ENCODE results near the gene USP17L24.
"Not testable (repeated sequence)": the region's sequence is repeated elsewhere in the genome, so short reads cannot be mapped to it uniquely, and the experiment has no call there.

USP17L24 gene

GRCh38 chr4:9324865-9325264 lies at the start of gene USP17L24:
Gene USP17L24 (plus strand): TSS chr4:9325165. CDS start chr4:9325165, 0 bp downstream.
- POLR2A ChIA-PET; DNase-seq (ENCODE audit: extremely low spot score); CTCF ChIA-PET: not testable (repeated sequence)

DNA sequence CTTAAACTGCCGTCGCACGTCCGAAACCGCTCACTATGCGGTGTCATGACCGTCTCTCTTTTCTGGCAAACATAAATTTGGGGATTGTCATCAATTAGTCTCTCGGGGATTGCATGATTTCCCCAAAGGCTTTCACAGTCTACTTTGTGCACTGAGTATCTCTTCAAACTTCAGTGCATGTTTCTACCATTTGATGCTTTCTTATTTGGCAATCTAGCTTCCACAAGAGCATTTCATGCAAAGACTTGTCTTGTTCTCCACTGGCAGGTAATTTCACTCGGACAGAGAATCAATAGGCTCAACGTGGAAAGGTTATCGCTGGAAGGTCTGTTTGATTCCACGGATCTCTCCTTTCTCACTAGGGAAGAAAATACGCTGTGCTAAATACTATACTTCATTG lies 774 bp upstream of the USP17L24 start:
- DNase-seq (ENCODE audit: extremely low spot score); POLR2A ChIA-PET; CTCF ChIA-PET: not testable (repeated sequence)

DNA sequence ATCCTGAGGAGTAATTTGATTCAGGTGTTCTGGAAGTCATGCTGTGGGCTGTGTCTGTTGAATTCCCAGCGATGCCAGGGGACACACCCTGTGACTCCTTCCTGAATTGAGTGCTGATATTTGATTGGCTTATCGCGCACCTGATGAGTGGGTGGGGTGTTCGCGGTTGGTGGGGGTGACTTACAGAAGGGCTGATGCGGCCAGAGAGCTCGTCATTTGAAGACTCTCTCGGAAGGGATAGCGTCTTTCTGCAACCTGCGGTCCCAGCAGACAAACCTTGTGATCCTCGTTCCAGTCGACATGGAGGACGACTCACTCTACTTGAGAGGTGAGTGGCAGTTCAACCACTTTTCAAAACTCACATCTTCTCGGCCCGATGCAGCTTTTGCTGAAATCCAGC lies 4.6 kb downstream of the USP17L24 start, which contains the start of gene USP17L25:
Gene USP17L25 (plus strand): TSS at position 301 of the 400 bp plus-strand sequence. CDS start 0 bp downstream, at position 301.
- POLR2A ChIA-PET; DNase-seq (ENCODE audit: extremely low spot score); CTCF ChIA-PET: not testable (repeated sequence)

- CTCF ChIA-PET; POLR2A ChIA-PET; DNase-seq (ENCODE audit: extremely low spot score): not testable (repeated sequence)
Measured at GRCh38 chr4:9334358-9334757, 9.4 kb downstream of the USP17L24 start, which contains the start of gene USP17L26. Gene USP17L26 (plus strand): TSS chr4:9334658. CDS start chr4:9334658, 0 bp downstream.

DNA sequence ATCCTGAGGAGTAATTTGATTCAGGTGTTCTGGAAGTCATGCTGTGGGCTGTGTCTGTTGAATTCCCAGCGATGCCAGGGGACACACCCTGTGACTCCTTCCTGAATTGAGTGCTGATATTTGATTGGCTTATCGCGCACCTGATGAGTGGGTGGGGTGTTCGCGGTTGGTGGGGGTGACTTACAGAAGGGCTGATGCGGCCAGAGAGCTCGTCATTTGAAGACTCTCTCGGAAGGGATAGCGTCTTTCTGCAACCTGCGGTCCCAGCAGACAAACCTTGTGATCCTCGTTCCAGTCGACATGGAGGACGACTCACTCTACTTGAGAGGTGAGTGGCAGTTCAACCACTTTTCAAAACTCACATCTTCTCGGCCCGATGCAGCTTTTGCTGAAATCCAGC lies 14.1 kb downstream of the USP17L24 start, which contains the start of gene USP17L5:
Gene USP17L5 (plus strand): TSS at position 301 of the 400 bp plus-strand sequence. CDS start 0 bp downstream, at position 301.
- DNase-seq (ENCODE audit: extremely low spot score); CTCF ChIA-PET; POLR2A ChIA-PET: not testable (repeated sequence)

DNA sequence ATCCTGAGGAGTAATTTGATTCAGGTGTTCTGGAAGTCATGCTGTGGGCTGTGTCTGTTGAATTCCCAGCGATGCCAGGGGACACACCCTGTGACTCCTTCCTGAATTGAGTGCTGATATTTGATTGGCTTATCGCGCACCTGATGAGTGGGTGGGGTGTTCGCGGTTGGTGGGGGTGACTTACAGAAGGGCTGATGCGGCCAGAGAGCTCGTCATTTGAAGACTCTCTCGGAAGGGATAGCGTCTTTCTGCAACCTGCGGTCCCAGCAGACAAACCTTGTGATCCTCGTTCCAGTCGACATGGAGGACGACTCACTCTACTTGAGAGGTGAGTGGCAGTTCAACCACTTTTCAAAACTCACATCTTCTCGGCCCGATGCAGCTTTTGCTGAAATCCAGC lies 18.9 kb downstream of the USP17L24 start, which contains the start of gene USP17L27:
Gene USP17L27 (plus strand): TSS at position 301 of the 400 bp plus-strand sequence. CDS start 0 bp downstream, at position 301.
- DNase-seq (ENCODE audit: extremely low spot score); POLR2A ChIA-PET; CTCF ChIA-PET: not testable (repeated sequence)

- CTCF ChIA-PET; POLR2A ChIA-PET; DNase-seq (ENCODE audit: extremely low spot score): not testable (repeated sequence)
Measured at GRCh38 chr4:9348593-9348992, 23.6 kb downstream of the USP17L24 start, which contains the start of gene USP17L28. Gene USP17L28 (plus strand): TSS chr4:9348893. CDS start chr4:9348893, 0 bp downstream.

GRCh38 chr4:9350866-9351265 lies 25.9 kb downstream of the USP17L24 start:
- DNase-seq (ENCODE audit: extremely low spot score); POLR2A ChIA-PET; CTCF ChIA-PET: not testable (repeated sequence)

GRCh38 chr4:9353338-9353737 lies 28.4 kb downstream of the USP17L24 start, which contains the start of gene USP17L29:
Gene USP17L29 (plus strand): TSS chr4:9353638. CDS start chr4:9353638, 0 bp downstream.
- DNase-seq (ENCODE audit: extremely low spot score); POLR2A ChIA-PET; CTCF ChIA-PET: not testable (repeated sequence)

- DNase-seq (ENCODE audit: extremely low spot score); CTCF ChIA-PET; POLR2A ChIA-PET: not testable (repeated sequence)
Measured at GRCh38 chr4:9362829-9363228, 37.9 kb downstream of the USP17L24 start, which contains the start of gene USP17L30. Gene USP17L30 (plus strand): TSS chr4:9363129. CDS start chr4:9363129, 0 bp downstream.
